Neural cell (in vitro differentiated cells): ENCODE data around the gene SEC31A. TPM values are rescaled to one million over a fixed set of nuclear protein-coding genes. Genes with fewer than 3 reads are reported as not detected.

Experiments used
- H2AFZ ChIP-seq: fragments of 200-600, 300-800 bp; sonication (generic), shearing (Covaris generic); 2 replicates; pipeline ENCODE4 v1.6.0; 2014; ENCODE audit warnings: low read depth, mild to moderate bottlenecking, antibody characterized with exemption, low read length, moderate library complexity
- H3F3A ChIP-seq: fragments of 200-600 bp; shearing (Covaris generic); 2 replicates; pipeline ENCODE4 v1.6.1; 2016; ENCODE audit warnings: mild to moderate bottlenecking, moderate library complexity, mixed read lengths, antibody characterized with exemption, low read length; ENCODE audit not compliant: insufficient read depth, poor library complexity, severe bottlenecking
- H3K27ac ChIP-seq: fragments of 200-600, 300-800 bp; sonication (generic), shearing (Covaris generic); 2 replicates; pipeline ENCODE4 v1.5.1; 2014; ENCODE audit warnings: mild to moderate bottlenecking, low read length, moderate library complexity
- H3K27me3 ChIP-seq: fragments of 300-800, 200-600 bp; sonication (generic), shearing (Covaris generic); 2 replicates; pipeline ENCODE4 v1.6.0; 2014; ENCODE audit warnings: mild to moderate bottlenecking, low read depth, low read length, moderate library complexity; ENCODE audit not compliant: insufficient read depth
- H3K36me3 ChIP-seq: fragments of 300-800, 200-600 bp; sonication (generic), shearing (Covaris generic); 2 replicates; pipeline ENCODE4 v1.5.1; 2014; ENCODE audit warnings: mild to moderate bottlenecking, antibody characterized with exemption, low read length, moderate library complexity; ENCODE audit not compliant: insufficient read depth
- H3K4me2 ChIP-seq: fragments of 300-800, 200-600 bp; sonication (generic), shearing (Covaris generic); 2 replicates; pipeline ENCODE4 v1.6.0; 2014; ENCODE audit warnings: mild to moderate bottlenecking, low read length
- H3K4me3 ChIP-seq: fragments of 300-800, 200-600 bp; sonication (generic), shearing (Covaris generic); 2 replicates; pipeline ENCODE4 v1.5.1; 2014; ENCODE audit warnings: mild to moderate bottlenecking, low read length, moderate library complexity
- H3K79me2 ChIP-seq: fragments of 200-600 bp; shearing (Covaris generic); replicated peaks from 2 replicates; pipeline ENCODE4 v1.6.0; 2014; ENCODE audit warnings: mild to moderate bottlenecking, low read length, moderate library complexity; ENCODE audit not compliant: insufficient read depth
- H3K9ac ChIP-seq: fragments of 300-800, 200-600 bp; sonication (generic), shearing (Covaris generic); 2 replicates; pipeline ENCODE4 v1.6.1; 2016; ENCODE audit warnings: mild to moderate bottlenecking, low read length, mixed read lengths
- H3K9me2 ChIP-seq: fragments of 200-600 bp; shearing (Covaris generic); 2 replicates; pipeline ENCODE4 v1.6.1; 2016; ENCODE audit warnings: mild to moderate bottlenecking, low read length, mixed read lengths; ENCODE audit not compliant: insufficient read depth
- H3K9me3 ChIP-seq: fragments of 200-600, 300-800 bp; sonication (generic), shearing (Covaris generic); 2 replicates; pipeline ENCODE4 v1.6.1; 2016; ENCODE audit warnings: mild to moderate bottlenecking, mixed run types, low read length, moderate library complexity, mixed read lengths
- H4K20me1 ChIP-seq: fragments of 200-600 bp; shearing (Covaris generic); 2 replicates; pipeline ENCODE4 v1.6.1; 2016; ENCODE audit warnings: mild to moderate bottlenecking, mixed run types; ENCODE audit not compliant: insufficient read depth
- CTCF ChIP-seq: fragments of 450-650 bp; IDR thresholded peaks from 2 replicates; pipeline ENCODE4 v1.5.1; 2014; ENCODE audit warnings: antibody characterized with exemption, mild to moderate bottlenecking, moderate library complexity; ENCODE audit not compliant: poor library complexity, severe bottlenecking
- EP300 ChIP-seq: fragments of 450-650 bp; conservative IDR thresholded peaks from 2 replicates; pipeline ENCODE4 v1.6.1; 2014; ENCODE audit warnings: antibody characterized with exemption, mild to moderate bottlenecking, moderate library complexity; ENCODE audit not compliant: poor library complexity, severe bottlenecking
- EZH2 ChIP-seq: fragments of 200-600, 300-800 bp; shearing (Covaris generic), sonication (generic); IDR thresholded peaks from 2 replicates; pipeline ENCODE4 v1.6.1; 2014; ENCODE audit warnings: antibody characterized with exemption, low read length, borderline replicate concordance, mild to moderate bottlenecking; ENCODE audit not compliant: insufficient read depth, poor library complexity, severe bottlenecking
- MXI1 ChIP-seq: fragments of 450-650 bp; conservative IDR thresholded peaks from 2 replicates; pipeline ENCODE4 v1.6.1; 2014; ENCODE audit warnings: antibody characterized with exemption, mild to moderate bottlenecking; ENCODE audit not compliant: poor library complexity, severe bottlenecking
- POLR2AphosphoS5 ChIP-seq: IDR thresholded peaks from 2 replicates; pipeline ENCODE4 v1.6.1; 2012
- RAD21 ChIP-seq: fragments of 450-650 bp; conservative IDR thresholded peaks from 2 replicates; pipeline ENCODE4 v1.6.1; 2014; ENCODE audit warnings: antibody characterized with exemption, mild to moderate bottlenecking, moderate library complexity
- REST ChIP-seq: IDR thresholded peaks from 2 replicates; pipeline ENCODE4 v1.6.1; 2012; ENCODE audit warnings: borderline replicate concordance
- SMC3 ChIP-seq: fragments of 450-650 bp; conservative IDR thresholded peaks from 2 replicates; pipeline ENCODE4 v1.6.1; 2014; ENCODE audit warnings: antibody characterized with exemption, mild to moderate bottlenecking, moderate library complexity; ENCODE audit not compliant: poor library complexity
- TAF1 ChIP-seq: IDR thresholded peaks from 2 replicates; pipeline ENCODE4 v1.6.1; 2012; ENCODE audit warnings: low read depth
- polyA plus RNA-seq: library from polyadenylated mRNA; depleted of rRNA; stranded (reverse); fragments of >200 nt; gene quantifications from 2 replicates; pipeline ENCODE4 v1.2.3, GENCODE V29; 2014

SEC31A gene
- polyA plus RNA-seq, 1 donor from 2014 or later = 139 TPM

- Histone ChIP-seq H3K27ac (no peak overlapping the region), H3K9me3 (no peaks in the 10 kb centered on the region), H3K4me2 (no peak overlapping the region), H3K9ac (no peak overlapping the region), H3K9me2 (no peaks in the 10 kb centered on the region), H3K79me2 (no peaks in the 10 kb centered on the region), H2AFZ (no peak overlapping the region), H3K4me3 (no peak overlapping the region), H3F3A (no peaks in the 10 kb centered on the region), H3K36me3 (peaks cover 8% of the 10 kb centered on the region), H4K20me1 (no peaks in the 10 kb centered on the region), H3K27me3 (no peaks in the 10 kb centered on the region)
- TF ChIP-seq SMC3 = no peak
Observed at GRCh38 chr4:82851318-82851717, 39.6 kb downstream of the SEC31A start.

- no peak overlapping the region for H3K4me3 ChIP-seq
- no peaks in the 10 kb centered on the region for H3F3A ChIP-seq
- no peak overlapping the region for H3K27ac ChIP-seq
- TF ChIP-seq SMC3 (no peak), RAD21 (no peak), POLR2AphosphoS5 (no peak), CTCF (no peak), TAF1 (no peak), REST (no peak), MXI1 (no peak), EP300 (no peak), EZH2 (no peak)
- H3K9me3 ChIP-seq = no peaks in the 10 kb centered on the region
- no peaks in the 10 kb centered on the region for H4K20me1 ChIP-seq
- H3K9me2 ChIP-seq = no peaks in the 10 kb centered on the region
- H3K79me2 ChIP-seq = no peaks in the 10 kb centered on the region
- peaks cover 8% of the 10 kb centered on the region for H3K36me3 ChIP-seq
- H3K4me2 ChIP-seq = no peak overlapping the region
- H3K27me3 ChIP-seq = no peaks in the 10 kb centered on the region
- H2AFZ ChIP-seq = no peak overlapping the region
- H3K9ac ChIP-seq = no peak overlapping the region
Observed at GRCh38 chr4:82850684-82851083, 40.3 kb downstream of the SEC31A start.

- Histone ChIP-seq H3F3A (no peaks in the 10 kb centered on the region), H3K9me2 (no peaks in the 10 kb centered on the region), H3K4me2 (no peak overlapping the region), H3K27ac (no peak overlapping the region), H4K20me1 (no peaks in the 10 kb centered on the region), H2AFZ (no peak overlapping the region), H3K9ac (no peak overlapping the region), H3K9me3 (no peaks in the 10 kb centered on the region), H3K27me3 (no peaks in the 10 kb centered on the region), H3K79me2 (no peaks in the 10 kb centered on the region), H3K4me3 (no peak overlapping the region), H3K36me3 (peaks cover 8% of the 10 kb centered on the region)
- no peak for TF ChIP-seq MXI1
- no peak for TF ChIP-seq SMC3
- TF ChIP-seq POLR2AphosphoS5 = no peak
- no peak for TF ChIP-seq EP300
- TF ChIP-seq TAF1 = no peak
- TF ChIP-seq REST = no peak
- TF ChIP-seq CTCF = no peak
- no peak for TF ChIP-seq RAD21
- TF ChIP-seq EZH2 = no peak
Observed at GRCh38 chr4:82848706-82849105, 42.2 kb downstream of the SEC31A start.
